ENCODE measurements around the gene KCNQ1OT1.

Gene KCNQ1OT1

DNA sequence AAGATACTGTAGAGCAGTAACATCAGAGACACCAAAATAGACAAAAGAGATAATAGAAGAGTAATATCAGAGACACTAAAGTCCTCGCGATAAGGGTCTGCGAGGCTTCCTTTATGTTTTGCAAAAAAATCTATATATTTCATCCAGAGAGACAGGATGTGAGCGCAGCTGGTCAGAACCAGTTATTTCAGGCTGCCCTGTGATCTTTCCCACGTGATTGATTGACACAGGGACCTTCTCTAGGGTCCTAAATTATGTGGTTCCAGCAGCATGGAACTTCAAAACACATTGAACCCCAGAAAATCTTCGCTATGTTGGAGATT lies 136.9 kb downstream of the KCNQ1OT1 start:
- H3K36me3 ChIP-seq (ENCODE audit: insufficient read depth, low read depth, low read length), result no peaks in the 10 kb centered on the region
- H3K4me3 ChIP-seq (ENCODE audit: low read length), result no peak overlapping the region
- H3K27me3 ChIP-seq (ENCODE audit: insufficient read depth, low read length), result peaks cover 70% of the 10 kb centered on the region
- no peak overlapping the region for H3K9ac ChIP-seq (ENCODE audit: low read depth, low read length)
- no peaks in the 10 kb centered on the region for H3K4me1 ChIP-seq (ENCODE audit: insufficient read depth, low read length)
- no peaks in the 10 kb centered on the region for H3K9me3 ChIP-seq (ENCODE audit: insufficient read depth, low read depth, low read length)
- no peak overlapping the region for H3K27ac ChIP-seq (ENCODE audit: low read length)

DNA sequence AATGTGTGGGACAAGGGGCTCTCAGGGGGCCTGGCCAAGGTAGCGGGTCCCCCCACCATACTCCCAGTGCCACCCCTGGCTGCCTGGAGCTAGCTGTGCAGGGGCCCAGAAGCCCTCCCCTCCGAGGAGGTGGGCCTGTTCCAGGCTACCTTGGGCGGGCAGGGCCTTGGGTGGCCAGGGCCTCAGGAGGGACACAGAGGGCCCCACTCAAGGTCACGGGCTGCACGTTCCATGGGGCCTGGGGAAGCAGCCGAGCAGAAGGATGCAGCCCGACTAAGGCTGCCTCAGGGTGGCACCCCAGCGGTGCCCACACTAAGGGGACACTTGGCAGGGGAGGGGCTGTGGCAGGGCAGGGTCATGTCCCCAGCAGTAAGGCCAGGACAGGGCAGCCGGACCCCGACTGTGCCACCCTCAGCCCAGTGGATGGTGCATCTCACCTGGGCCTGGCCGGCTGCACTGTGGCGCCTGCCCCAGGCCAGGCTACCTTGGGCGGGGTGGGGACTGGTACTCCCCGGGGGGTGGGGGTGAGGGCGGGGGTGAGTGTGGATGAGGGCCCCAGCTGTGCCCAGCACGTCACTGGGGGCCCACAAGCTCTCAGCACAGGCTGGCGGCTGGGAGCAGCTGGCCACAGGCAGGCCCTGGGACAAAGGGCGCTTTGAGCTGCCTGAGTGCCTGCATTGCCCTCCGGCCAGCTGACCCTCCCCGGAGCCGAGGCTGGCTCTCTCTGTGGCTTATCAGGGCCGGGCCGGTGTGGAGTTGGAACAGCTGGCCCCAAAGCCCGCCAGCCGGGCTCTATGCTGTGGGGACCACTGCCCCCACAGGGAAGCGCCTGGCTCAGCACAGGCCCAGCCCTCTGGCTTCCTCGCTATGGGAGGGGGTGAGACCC lies 137.9 kb downstream of the KCNQ1OT1 start:
- H3K9me3 ChIP-seq (ENCODE audit: insufficient read depth, low read depth, low read length), result peaks cover 4% of the 10 kb centered on the region
- H3K9ac ChIP-seq (ENCODE audit: low read depth, low read length), result no peak overlapping the region
- no peaks in the 10 kb centered on the region for H3K4me1 ChIP-seq (ENCODE audit: insufficient read depth, low read length)
- H3K27ac ChIP-seq (ENCODE audit: low read length), result no peak overlapping the region
- H3K4me3 ChIP-seq (ENCODE audit: low read length), result no peak overlapping the region
- H3K27me3 ChIP-seq (ENCODE audit: insufficient read depth, low read length), result peaks cover 70% of the 10 kb centered on the region; the same call in 1 of the 2 replicates
- no peaks in the 10 kb centered on the region for H3K36me3 ChIP-seq (ENCODE audit: insufficient read depth, low read depth, low read length)

DNA sequence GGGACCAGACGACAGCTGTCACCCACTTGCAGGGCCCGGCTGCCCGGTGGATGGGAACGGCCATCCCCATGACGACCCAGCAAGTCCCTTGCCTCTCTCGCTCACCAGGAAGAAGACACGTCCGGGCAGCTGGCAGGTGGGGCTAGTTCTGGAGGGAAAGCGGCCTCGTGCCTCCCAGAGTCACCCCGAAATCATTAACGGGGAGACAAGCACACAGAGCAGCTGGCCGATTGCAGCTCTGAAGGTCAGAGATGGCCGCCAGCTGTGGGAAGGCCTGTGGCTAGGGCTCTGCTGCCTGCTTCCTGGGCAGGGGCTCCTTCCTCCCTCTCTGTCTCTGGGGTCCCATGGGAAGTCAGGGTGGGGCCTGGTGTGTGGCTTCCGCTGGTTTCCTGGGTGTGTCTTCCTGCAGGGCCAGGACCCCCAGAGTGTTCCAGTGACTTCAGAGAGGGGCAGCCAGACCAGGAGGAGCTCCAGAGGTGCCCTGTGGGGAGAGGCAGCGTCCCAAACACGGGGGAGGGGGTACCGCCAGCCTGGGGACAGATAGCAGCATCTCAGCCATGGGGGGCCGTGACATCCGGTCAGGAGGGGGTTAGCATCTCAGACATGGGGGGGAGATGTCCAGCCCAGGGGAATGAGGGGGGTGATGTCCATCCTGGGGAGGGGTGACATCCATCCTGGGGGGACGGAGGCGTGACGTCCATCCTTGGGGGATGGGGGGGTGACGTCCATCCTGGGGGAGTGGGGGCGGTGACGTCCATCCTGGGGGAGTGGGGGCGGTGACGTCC lies 140.1 kb downstream of the KCNQ1OT1 start:
- Histone ChIP-seq H3K36me3 (ENCODE audit: insufficient read depth, low read depth, low read length) (no peaks in the 10 kb centered on the region), H3K9ac (ENCODE audit: low read depth, low read length) (no peak overlapping the region), H3K27me3 (ENCODE audit: insufficient read depth, low read length) (peaks cover 70% of the 10 kb centered on the region), H3K4me1 (ENCODE audit: insufficient read depth, low read length) (no peaks in the 10 kb centered on the region), H3K27ac (ENCODE audit: low read length) (no peak overlapping the region), H3K9me3 (ENCODE audit: insufficient read depth, low read depth, low read length) (peaks cover 4% of the 10 kb centered on the region), H3K4me3 (ENCODE audit: low read length) (no peak overlapping the region)

DNA sequence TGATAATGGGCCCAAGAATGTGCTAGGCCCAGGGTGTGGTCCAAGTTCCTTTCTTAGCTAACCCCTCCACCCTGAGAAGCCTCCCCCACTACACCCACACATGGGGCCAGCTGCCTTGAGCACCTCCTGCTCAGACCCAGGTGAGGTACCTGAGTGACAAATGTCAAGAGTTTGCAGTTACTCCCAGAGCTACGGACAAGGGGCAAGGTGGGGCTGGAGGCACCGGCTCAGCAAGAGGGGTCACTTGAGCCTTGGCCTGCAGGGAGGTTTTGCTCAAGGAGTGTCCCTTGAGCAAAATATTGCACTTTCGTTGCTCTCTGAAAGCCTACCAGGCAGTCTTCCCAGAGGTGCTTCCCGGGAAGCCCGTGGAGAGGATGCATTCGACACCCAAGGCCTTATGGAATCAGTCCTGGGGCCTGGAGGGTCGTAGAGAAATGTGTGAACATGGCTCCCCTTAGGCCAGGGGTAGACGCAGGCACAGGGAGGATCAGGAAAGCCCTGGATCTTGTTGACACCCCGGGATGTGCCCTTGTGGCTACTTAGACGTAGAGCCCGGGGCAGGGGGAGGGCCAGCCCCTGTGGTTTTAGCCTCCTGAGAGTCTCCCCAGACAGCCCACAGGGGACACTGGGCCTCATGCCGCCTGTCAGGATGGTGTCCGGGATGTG lies 140.8 kb downstream of the KCNQ1OT1 start:
- Histone ChIP-seq H3K36me3 (ENCODE audit: insufficient read depth, low read depth, low read length) (no peaks in the 10 kb centered on the region), H3K27ac (ENCODE audit: low read length) (no peak overlapping the region), H3K9ac (ENCODE audit: low read depth, low read length) (no peak overlapping the region), H3K9me3 (ENCODE audit: insufficient read depth, low read depth, low read length) (peaks cover 4% of the 10 kb centered on the region), H3K4me3 (ENCODE audit: low read length) (no peak overlapping the region), H3K4me1 (ENCODE audit: insufficient read depth, low read length) (no peaks in the 10 kb centered on the region), H3K27me3 (ENCODE audit: insufficient read depth, low read length) (peaks cover 70% of the 10 kb centered on the region)

DNA sequence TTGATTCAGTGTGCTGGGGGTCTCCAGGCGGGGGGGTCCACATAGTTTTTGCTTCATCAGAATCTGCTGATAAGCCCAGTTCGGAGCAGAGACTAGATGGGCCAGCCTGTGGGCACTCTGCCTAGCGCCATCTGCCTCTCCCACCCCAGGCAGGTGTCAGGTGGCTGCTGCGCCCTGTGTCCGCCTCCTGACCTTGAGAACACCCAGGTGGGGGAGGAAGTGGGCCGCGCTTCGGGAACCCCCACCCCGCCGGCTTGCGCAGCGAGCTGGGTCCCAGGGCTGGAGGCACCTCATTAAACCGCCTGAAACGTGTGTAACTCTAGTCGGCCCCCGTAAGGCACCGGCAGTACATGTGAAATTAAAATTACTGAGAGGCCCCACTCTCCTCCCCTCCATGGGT lies 141.4 kb downstream of the KCNQ1OT1 start:
- H3K27me3 ChIP-seq (ENCODE audit: insufficient read depth, low read length), result peaks cover 67% of the 10 kb centered on the region
- H3K27ac ChIP-seq (ENCODE audit: low read length), result no peak overlapping the region
- no peaks in the 10 kb centered on the region for H3K36me3 ChIP-seq (ENCODE audit: insufficient read depth, low read depth, low read length)
- H3K9me3 ChIP-seq (ENCODE audit: insufficient read depth, low read depth, low read length), result peaks cover 4% of the 10 kb centered on the region
- H3K9ac ChIP-seq (ENCODE audit: low read depth, low read length), result no peak overlapping the region
- H3K4me3 ChIP-seq (ENCODE audit: low read length), result no peak overlapping the region
- no peaks in the 10 kb centered on the region for H3K4me1 ChIP-seq (ENCODE audit: insufficient read depth, low read length)
